GM18873 (cell line): ENCODE measurements around the gene UCP3.

Experiments used
- ATAC-seq: cut with Tn5 transposase; IDR thresholded peaks from one replicate; pipeline ENCODE4 v1.9.1; 2021; ENCODE audit warnings: mild to moderate bottlenecking, moderate library complexity, moderate number of reproducible peaks; ENCODE audit not compliant: unreplicated experiment, low FRiP score

Gene UCP3, protein sequence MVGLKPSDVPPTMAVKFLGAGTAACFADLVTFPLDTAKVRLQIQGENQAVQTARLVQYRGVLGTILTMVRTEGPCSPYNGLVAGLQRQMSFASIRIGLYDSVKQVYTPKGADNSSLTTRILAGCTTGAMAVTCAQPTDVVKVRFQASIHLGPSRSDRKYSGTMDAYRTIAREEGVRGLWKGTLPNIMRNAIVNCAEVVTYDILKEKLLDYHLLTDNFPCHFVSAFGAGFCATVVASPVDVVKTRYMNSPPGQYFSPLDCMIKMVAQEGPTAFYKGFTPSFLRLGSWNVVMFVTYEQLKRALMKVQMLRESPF

DNA sequence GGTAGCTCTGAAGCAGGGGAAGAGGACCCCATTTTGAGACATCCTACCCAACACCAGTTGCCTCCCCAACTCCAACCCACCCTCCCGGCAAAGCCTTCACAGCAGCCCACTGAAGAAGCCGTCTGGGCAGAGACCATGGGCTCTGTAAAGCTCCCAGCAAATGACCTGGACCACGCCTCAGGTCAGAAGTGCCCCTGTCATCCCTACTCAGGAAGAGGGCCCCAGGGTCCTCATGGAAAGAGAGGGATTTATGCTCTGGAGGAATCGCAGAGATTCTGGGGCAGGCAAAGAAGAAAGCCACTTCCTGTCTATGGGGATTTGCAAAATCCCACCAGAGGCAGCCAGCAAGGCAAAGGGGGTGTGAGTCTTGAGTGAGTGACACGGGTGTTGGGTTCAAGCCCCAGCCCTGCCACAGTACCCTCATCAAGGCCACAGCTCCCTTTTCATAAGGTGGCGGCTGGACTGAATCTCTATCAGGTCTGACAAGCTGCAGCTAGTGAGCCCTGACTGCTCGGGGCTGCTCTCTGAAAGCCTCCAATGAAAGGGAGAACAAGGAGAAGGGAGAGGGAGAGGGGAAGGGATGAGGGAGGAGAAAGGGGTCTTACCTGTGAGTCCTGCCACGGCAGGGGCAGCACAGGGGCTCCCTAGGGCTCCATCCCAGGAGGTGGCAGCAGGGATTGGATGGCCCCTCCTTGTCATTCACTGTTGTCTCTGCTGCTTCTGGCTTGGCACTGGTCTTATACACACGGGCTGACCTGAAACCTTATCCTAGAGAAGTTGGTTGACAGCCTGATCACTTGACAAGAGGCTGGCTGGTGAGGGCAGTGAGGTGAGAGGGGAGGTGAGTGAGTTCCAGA, at the start of gene UCP3:
Gene UCP3 (minus strand): TSS at position 713 of the 857 bp plus-strand sequence. CDS start 2,043 bp downstream, outside the sequence.
- ATAC-seq, result no peak

DNA sequence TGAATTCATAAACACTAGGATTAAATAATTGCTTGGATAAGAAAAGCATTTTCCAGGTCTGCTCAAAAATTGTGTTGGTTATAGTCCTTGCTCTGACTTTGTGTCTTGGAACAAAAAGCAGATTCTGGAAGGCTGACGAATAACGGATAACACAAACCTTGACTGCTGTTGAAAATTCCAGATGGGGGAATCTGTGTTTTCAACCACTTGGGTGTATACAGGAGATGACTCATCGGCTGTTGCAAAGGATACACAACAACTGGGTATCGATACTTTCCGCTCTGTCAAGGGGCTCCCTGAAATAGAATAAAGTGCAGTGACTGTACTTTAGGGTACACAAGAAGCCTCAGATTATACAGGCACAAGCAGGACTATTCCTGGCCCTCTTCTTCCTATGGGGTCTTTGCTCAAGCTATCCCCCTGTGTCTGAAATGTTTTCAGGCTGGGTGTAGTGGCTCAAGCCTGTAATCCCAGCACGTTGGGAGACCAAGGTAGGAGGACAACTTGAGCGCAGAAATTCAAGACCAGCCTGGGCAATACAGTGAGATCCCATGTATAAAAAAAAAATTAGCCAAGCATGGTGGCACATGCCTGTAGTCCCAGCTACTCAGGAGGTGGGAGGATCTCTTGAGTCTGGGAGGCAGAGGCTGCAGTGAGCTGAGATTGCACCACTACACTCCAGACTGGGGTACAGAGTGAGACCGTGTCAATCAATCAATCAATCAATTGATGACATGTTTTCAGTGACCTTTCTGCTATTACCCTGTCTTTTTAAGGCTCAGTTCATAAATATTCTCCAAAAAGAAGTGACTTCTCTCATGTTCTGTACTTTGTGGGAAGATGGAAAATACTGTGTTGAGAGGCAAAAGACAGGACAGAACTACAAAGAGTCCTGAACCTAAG, 48.6 kb upstream of the UCP3 start:
- ATAC-seq, result no peak

DNA sequence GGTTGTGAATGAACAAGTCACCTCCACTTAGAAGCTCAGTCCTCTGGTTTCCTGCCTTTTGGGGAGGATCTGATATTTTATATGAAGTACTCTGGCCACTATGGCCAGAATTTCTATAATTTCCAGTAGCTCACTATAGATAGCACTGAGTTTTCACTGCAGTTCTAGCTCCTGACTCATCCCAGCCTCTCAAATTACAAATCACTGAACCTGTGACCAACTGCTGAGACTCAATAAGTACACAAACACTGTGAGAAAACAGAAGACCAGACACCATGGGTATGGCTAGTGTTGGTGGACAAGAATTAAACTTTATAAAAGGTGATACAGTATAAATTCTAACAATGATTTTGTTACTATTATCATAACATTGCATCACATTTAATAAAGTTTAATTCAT, 47.1 kb upstream of the UCP3 start:
- ATAC-seq, result no peak

DNA sequence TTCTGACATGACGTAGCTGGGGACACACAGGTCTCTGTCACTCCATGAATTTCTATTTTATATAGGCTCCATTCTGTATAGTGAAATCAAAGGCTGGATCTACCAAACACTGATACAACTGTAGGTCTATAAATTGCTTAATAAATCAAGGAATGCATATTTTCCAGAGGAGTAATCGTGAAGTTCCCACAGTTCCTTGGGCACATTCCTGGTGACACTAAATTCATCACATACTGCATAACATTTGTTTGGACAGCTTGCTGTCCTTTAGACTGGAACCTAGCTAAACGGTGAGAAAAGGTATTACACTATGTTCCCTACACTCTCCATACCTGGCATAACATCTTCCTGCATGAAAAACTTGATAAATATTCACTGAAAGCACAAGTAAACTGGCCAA, 41.6 kb upstream of the UCP3 start:
- no peak for ATAC-seq

DNA sequence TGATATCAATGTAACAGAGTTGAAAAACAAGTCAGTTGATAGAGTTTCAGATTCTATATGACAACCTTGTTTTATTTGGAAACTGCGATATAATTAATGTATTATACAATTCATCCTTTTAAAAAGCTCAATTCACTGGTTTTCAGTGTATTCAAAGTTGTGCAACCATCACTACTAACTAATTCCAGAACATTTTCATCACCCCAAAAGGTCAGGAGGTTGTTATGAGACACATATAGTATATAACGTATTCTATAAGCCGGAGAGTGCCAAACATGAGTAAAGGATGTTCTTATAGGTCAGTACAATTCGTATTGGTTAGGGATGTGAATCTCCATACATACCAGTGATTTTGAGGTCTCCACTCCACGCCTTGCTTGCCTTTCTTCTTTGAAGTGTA, 40.1 kb upstream of the UCP3 start:
- ATAC-seq, result no peak

DNA sequence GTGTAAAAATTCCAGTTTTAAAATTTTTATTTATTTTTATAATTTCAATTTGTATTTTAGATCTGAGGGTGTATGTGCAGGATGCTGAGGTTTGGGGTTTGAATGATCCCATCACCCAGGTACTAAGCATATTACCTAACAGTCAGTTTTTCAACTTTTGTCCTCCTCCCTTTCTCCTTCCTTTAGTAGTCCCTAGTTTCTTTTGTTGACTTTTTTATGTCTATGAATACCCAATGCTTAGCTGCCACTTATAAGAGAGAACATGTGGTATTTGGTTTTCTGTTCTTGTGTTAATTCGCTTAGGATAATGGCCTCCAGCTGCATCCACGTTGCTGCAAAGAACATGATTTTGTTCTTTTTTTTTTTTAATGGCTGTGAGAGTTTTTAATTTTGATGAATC, 35.7 kb upstream of the UCP3 start:
- ATAC-seq, result no peak

DNA sequence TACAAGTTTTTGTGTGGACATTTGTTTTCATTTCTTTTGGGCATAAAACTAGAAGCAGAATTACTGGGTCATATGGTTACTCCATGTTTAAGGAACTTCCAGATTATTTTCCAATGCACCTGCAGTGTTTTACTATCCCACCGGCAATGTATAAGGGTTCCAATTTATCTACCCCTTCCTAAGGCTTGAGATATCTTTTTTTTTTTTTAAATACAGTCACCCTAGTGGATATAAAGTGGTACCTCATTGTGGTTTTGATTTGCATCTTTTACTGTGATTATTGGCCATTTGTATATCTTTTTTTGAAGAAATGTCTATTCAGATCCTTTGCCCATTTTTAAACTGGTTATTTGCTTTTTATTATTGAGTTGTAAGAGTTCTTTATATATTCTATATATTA, 34.6 kb upstream of the UCP3 start:
- ATAC-seq, result no peak

DNA sequence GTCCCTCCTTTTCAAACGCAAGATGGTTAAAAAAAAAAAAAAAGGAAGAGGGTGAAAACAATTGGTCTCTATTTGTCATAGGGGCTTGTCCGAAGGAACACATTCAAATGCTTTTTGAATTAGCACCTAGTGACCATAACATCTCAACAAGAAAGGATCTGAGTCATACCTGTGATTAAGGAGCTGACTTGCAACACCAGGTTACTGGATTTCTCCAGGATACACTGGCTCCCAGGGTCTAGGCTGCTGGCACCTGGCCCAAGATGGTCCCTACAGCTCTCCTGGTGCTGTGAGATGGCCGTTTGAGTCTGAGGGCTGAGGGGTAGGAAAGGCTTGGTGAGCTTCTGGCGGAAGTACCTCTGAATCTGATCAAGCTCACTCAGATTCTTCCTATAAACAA, 28.4 kb upstream of the UCP3 start:
- no peak for ATAC-seq

DNA sequence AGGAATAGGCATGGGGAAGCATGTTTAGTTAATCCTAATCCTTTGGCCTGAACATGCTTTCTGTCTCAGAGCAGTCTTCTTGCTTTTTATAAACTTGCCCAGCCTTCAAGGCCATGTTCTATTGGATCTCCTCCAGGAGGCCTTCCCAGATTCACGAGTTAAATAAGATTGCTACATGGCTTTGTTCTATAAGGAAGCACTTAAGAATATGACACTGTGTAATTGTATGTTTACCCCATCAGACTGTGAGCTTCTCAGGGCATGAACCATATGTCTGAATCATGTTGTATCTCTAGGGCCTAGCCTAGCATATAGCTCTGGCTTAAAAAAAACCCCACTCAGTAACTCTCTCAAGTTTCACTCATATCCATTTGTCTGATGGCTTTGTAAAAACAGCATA, 26.4 kb upstream of the UCP3 start:
- no peak for ATAC-seq

DNA sequence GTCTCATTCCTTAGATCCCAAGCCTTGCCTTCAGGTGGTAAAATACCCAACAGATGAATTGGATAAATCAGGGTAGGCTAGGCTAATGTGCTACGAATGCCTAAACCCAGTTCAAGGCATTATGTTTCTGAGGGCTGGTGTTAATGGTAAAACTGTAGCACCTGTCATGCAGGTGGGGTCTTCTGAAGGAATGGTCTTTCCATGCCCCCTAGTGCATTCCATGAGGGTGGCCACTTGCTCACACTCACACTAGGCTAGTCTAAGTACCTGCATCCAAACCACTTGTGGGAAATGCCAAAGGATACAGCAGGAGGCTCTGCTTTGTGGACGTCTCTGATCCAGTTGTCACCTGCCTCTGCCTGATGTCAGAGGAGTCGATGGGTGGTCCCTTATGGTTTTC, 24.2 kb upstream of the UCP3 start:
- ATAC-seq, result no peak

DNA sequence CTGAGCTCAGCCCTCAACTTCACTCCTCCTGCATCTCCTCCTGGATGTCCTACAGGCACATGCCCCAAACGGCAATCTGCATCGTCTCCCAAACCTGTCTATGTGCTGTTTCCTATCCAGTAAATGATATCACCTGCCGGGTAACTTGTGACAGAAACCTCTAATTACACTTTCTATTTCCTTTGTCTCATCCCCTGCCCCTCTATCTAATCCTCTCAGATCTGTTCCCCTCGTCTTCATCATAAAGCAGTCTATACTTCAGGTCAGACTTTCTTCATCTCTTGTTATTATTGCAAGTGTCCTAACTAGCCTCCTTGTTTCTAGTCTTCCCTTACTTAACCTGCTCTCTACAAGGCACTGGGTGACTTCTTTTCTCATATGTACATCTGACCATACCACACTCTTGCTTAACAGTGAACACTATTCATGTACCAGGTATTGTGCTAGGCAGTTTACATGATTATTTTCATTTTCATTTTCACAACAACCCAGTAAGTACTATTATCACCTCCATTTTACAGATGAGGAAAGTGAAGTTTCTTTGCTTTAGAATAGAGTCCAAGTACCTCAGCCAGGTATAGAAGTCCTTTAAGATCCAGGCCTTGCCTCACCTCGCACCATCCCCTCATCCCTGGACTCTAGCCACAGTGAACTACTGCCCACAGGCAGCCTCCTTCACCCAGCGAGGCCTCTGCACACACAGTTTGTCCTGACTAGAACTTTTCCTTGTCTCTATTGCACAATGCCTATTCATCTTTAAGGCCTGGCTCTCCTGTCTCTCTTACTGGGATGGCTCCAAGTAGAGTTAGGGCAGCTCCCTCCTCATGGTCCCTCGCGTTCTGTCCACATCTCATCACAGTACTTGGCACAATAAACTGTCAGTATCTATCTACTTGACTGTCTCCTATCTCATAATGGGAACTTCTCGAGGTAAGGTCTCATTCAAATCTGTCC, 22.1 kb upstream of the UCP3 start:
- no peak for ATAC-seq

DNA sequence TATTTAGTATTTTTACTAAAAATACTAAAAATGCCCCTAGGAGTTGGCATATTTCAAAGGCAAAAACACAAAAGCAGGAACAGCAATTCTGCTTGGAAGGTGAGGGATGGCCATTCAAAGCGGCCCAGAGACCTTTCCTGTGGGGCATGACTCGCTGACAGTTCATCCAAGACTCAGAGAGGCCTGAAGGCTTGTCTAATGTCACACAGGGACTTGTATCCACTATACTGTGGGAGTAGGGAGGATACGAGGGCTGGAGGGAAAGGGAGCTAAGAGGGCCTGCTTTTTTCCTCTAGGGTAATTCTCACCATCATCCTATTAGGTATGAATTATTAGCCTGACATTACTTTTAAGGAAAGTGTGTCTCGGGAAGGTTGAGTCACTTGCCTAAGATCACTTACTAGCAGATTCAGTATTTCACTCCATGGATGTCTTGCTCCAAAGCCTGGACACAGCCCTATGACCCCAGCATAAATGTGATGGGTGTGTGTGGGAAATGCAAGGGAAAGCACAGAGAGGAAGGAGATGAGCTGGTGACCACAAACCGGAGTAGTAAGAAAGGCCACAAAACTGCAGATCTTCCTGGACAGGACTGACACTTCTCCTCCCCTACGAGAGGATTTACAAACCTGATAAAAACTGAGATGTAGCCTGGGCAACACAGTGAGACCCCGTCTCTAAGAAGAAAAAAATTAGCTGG, 16.7 kb upstream of the UCP3 start:
- no peak for ATAC-seq

DNA sequence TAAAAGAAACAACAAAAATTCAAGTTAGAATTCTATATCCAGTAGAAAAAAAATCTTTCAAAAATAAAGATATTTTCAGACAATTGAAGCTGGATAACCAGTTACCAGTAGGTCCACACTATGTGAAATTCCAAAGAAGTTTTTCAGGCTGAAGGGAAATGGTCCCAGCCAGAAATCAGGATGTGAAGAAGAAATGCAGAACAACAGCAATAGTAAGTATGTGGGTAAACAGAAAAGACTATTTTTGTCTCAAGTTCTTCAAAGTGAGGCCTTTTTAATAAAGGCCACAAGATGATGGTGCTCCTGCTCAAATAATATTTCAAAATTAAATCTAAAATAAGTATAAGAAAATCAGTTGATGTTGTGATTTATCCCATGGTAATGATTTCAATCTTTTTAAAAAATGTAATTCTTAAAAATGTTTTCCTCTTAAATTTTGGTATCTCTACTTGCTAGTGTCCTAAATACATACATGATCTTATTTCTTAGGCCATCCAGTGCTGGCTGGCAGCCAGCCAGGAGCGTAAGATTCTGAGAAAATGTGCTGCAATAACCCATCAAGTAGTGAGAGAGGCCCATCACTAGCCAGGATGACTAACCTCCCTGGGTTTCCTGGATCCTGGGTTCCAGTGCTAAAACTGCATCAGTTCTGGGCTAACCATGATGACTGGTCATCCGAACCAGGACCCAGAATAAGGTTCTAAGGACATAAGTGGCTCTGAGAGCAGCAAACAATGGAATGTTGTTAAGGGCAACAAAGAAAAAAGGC, 15.6 kb upstream of the UCP3 start:
- ATAC-seq, result no peak

DNA sequence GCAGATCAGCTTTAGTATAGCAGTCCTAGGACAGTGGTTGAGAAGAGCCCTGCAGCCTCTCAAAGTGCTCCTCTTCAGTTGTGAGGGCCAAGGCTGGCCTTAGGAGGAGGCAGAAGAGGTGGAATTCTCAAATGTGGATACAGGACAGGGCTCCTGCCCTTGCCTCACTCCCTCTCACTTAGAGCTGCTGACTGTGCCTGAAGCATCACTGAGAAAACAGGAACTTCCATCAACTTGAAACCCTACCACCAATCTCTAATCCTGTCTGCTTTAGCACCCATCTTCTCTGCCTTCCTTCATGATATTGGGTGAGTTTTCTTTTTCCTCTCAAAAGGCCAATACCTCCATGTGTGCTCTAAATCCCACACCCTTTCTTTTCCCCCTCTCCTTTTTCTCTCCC, 14.4 kb upstream of the UCP3 start:
- no peak for ATAC-seq

DNA sequence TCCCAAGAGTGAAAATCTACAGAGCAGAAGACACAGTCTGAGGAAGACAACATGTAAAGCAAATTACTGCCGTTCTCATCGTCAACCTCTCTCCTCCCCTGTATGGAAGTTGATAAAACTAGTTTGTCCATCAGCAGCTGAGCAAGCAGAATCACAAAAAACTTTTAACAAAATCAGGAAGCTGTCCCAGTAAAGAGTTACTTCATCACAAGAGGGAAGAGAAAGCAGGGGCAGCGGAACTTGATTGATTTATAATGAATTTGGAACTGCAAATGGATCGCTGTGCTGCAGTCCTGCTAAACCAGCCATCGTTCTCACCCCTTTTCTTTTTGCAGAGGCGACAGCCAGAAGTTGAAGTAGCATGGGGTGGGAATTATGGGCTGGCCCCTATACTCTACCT, 13.7 kb upstream of the UCP3 start:
- ATAC-seq, result no peak

DNA sequence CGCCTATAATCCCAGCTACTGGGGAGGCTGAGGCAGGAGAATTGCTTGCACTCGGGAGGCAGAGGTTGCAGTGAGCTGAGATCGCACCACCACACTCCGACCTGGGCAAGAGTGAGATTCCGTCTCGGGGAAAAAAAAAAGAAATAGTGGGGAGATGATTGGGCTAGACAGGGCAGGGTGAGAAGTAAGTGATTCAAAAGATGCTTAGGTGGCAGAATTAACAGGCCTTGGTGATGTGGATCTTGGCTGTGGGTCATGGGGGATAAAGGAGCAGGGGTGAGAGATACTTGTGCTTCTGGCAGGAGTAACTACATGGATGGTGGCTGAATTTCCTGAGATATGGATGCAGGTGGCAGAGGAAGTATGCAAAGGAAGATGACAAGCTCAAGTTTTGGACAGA, 13.1 kb upstream of the UCP3 start:
- no peak for ATAC-seq

DNA sequence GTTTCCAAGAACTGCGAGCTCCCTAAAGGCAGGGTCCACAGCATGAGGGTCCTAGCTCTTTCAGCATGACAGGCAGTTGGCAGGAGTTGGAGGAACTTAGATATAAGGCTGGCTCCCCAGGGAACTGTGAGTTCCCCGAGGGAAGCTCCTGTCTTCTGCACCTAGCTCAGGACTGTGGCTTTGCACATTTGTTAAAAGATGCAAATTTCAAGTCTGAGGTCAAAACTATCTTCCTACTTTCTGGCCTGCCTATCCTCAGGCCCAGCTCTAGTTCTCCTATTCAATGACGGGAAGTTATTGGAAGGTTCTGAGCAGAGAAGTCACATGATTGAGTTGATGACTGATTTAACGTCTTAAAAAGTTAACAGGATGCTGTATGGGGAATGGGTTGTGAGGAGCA, 11.7 kb upstream of the UCP3 start:
- no peak for ATAC-seq

DNA sequence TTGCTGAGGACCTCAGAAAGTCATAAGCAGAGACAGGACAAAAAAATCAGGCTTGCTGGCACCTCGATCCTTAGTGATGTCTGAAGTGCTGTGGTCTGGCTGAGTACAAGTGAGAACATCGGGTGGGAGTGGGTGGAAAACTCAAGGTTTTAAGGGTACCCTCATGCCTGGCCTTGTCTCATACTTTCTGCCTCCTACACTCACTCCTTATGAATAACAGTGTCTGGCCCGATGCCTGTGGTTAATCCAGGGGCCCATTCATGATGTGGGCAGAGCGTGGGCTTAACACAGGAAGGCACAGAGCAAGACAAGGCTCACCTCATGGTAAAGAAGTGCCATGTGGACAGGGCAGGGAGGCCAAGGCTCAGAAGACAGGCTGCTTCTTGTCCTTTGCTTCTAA, 11.0 kb upstream of the UCP3 start:
- no peak for ATAC-seq
